Gastroesophageal sphincter (tissue), 4 donors: ENCODE data around the gene FNBP1. TPM values are rescaled to one million over a fixed set of nuclear protein-coding genes. Genes with fewer than 3 reads are reported as not detected.
A peak's percentile ranks its signal among the peaks of the same experiment; 100 is the strongest.

ENCODE experiments used
- ATAC-seq: fragments of 150-250 bp; one replicate; pipeline ENCODE4 v1.9.1; 2016; ENCODE audit warnings: mild to moderate bottlenecking, moderate library complexity
- H3K27ac ChIP-seq, 4 donors: fragments of 200-600 bp; sonication (generic) in 3 of 4; 1 replicate in 3 of 4; 2 replicates in 1 of 4; pipeline ENCODE4 v1.5.1; 2016 to 2019
- H3K27me3 ChIP-seq: fragments of 200-600 bp; sonication (generic); one replicate; pipeline ENCODE4 v1.5.1; 2019
- H3K36me3 ChIP-seq, 2 donors: fragments of 200-600 bp; sonication (generic); one replicate each; pipeline ENCODE4 v1.5.1; 2019; ENCODE audit warnings: control low read depth in 1 of 2
- H3K4me1 ChIP-seq, 3 donors: fragments of 200-600 bp; sonication (generic); 1 replicate in 2 of 3; 2 replicates in 1 of 3; pipeline ENCODE4 v1.5.1; 2016 to 2019; ENCODE audit warnings: control low read depth in 2 of 3
- H3K4me3 ChIP-seq, 2 donors: fragments of 200-600 bp; sonication (generic); one replicate each; pipeline ENCODE4 v1.5.1; 2019; ENCODE audit warnings: mild to moderate bottlenecking in 1 of 2, moderate library complexity in 1 of 2
- H3K9me3 ChIP-seq, 3 donors: fragments of 200-600 bp; sonication (generic); one replicate each; pipeline ENCODE4 v1.5.1; 2017 to 2019; ENCODE audit warnings: control low read depth in 2 of 3
- EP300 ChIP-seq: sonication (generic); formaldehyde crosslinking; IDR thresholded peaks from one replicate; pipeline ENCODE4 v1.6.1; 2017; ENCODE audit warnings: antibody characterized with exemption, mild to moderate bottlenecking
- POLR2A ChIP-seq, 2 donors: fragments of 450-650 bp; IDR thresholded peaks; one replicate each; pipeline ENCODE4 v1.6.1; 2017; ENCODE audit warnings: antibody characterized with exemption in 2 of 2, mild to moderate bottlenecking in 2 of 2, moderate library complexity in 1 of 2
- POLR2AphosphoS5 ChIP-seq: sonication (generic); formaldehyde crosslinking; IDR thresholded peaks from one replicate; pipeline ENCODE4 v1.6.1; 2017; ENCODE audit warnings: antibody characterized with exemption
- WGBS, 2 donors: methylation state at CpG; one replicate each; pipeline ENCODE4 v1.1.5; 2018; ENCODE audit warnings: low coverage in 1 of 2; 5-methylcytosine and 5-hydroxymethylcytosine counted together
- total RNA-seq, 4 donors: library from RNA; depleted of rRNA; stranded (reverse); fragments of >200 nt; gene quantifications; one replicate each; pipeline ENCODE4 v1.1.0, GENCODE V29; 2016
- TF ChIP-seq, protein P1 (sequence below), 4 experiments: fragments of 200-600 bp in 2 of 4; fragments of 450-650 bp in 2 of 4; sonication (generic) in 1 of 4; IDR thresholded peaks; one replicate each; pipeline ENCODE4 v1.5.1; 2017 to 2019; ENCODE audit warnings: antibody characterized with exemption in 4 of 4, mild to moderate bottlenecking in 2 of 4, moderate library complexity in 2 of 4

The FNBP1 gene
- total RNA-seq, 4 donors from 2014 or later: 119 to 343 (median 188) TPM

DNA sequence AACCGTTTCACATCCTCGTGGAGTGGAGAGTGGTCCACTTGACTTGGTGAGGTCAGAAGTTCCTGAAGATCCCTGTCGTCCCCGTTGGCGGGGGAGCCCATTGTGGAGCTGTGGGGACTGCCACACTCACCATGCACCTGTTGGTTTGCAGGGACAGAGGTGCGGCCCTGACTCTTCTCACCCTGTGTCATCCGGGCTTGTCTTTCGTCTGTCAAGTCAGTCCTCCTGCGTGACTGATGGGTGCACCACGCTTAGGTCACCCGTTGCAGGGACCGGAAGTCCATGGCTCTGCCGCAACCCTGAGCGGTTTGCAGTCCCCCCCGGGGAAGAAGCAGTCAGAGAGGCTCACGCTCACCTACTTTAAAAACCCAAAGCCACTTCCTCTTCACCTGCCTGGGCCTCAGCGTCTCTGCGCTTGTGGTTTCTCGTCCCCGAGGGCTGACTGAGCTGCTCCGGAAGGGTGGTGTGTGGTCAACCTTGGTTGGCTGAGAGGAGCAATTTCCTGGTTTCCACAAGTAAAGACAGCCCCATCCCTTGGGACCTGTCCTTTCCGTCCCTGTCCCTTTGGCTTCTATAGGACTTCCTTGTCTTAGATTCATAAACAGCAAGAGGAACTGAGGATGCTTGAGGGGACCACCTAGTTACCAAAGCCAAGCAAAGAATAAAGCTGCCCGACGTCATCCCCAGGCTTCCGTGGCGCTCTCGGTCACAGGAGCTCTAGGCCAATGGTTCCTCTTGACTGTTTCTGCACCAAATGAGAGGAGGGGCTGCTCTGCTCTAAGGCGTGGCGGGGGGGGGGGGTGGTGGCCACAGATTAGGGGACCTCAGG lies 154.5 kb downstream of the FNBP1 start:
- Histone ChIP-seq H3K4me3 (peak overlapping the region in 1 of 2 donors; percentile 29), H3K27me3 (no peaks in the 10 kb centered on the region), H3K36me3 (peaks cover 0 to 34% of the 10 kb centered on the region in 2 donors), H3K27ac (peak overlapping the region; percentile 47 to 92 (median 87)), H3K9me3 (no peaks in the 10 kb centered on the region), H3K4me1 (peaks cover 0 to 95% (median 33%) of the 10 kb centered on the region in 3 donors)
- no peak for TF ChIP-seq EP300
- no peak for TF ChIP-seq POLR2A (IDR thresholded peaks at IDR 0.05)
- TF ChIP-seq POLR2AphosphoS5: no peak
- TF ChIP-seq, protein P1, sequence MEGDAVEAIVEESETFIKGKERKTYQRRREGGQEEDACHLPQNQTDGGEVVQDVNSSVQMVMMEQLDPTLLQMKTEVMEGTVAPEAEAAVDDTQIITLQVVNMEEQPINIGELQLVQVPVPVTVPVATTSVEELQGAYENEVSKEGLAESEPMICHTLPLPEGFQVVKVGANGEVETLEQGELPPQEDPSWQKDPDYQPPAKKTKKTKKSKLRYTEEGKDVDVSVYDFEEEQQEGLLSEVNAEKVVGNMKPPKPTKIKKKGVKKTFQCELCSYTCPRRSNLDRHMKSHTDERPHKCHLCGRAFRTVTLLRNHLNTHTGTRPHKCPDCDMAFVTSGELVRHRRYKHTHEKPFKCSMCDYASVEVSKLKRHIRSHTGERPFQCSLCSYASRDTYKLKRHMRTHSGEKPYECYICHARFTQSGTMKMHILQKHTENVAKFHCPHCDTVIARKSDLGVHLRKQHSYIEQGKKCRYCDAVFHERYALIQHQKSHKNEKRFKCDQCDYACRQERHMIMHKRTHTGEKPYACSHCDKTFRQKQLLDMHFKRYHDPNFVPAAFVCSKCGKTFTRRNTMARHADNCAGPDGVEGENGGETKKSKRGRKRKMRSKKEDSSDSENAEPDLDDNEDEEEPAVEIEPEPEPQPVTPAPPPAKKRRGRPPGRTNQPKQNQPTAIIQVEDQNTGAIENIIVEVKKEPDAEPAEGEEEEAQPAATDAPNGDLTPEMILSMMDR (IDR thresholded peaks at IDR 0.05): no peak
- no peak for ATAC-seq
- 44 to 66% methylated on average over 6 to 9 of the region's 29 CpGs for WGBS, 2 donors

DNA sequence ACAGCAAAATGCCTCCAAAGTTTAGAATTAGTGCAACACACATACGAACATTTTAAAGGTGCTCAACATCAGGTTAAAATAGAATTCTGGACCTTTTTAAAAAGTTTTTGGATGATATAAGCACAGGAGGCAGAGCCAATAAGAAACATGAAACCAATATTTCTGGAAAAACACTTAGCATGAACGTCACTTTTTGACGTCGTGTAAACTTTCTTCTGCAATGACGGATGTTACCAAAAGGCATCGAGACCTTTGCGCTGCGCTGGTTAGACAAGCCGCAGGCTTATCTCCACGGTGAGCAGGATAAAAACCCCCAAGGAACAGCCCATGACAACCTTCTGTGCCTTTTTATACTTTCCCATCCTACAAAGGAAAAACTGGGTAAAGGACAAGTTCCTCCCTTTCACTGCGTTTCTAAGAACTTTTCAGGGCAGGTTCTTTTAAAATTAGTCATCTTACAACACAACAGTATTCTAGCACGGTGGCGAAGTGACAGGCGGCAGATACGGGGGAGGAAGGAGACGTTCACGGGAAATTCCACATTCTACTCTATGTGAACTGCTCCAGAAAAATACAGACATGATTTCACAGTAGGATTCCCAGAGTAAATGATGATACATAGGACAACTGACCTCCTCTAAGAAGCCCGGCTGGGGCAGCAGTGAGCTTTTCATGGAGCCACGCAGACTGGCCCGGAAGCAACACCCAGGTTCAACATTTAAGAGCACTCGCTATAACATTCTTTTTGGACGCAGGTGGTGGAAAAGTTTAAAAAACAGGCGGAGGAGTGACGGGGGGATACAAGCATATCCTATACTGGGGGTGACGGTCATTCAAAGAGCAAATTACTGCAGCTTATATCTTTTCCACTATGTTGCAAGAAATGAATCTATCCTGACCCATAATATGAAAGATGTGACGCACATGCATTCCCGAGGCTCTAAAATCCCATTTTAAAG lies 155.4 kb downstream of the FNBP1 start:
- H3K4me1 ChIP-seq: peaks cover 0 to 89% (median 33%) of the 10 kb centered on the region in 3 donors
- peak overlapping the region; percentile 47 to 92 (median 87) for H3K27ac ChIP-seq
- no peak for TF ChIP-seq POLR2A (IDR thresholded peaks at IDR 0.05)
- TF ChIP-seq, protein P1 (IDR thresholded peaks at IDR 0.05): peak in 3 of 4 experiments; percentile 24 to 28 (median 25)
- no peak for TF ChIP-seq EP300
- no peak for TF ChIP-seq POLR2AphosphoS5
- peaks cover 0 to 34% of the 10 kb centered on the region in 2 donors for H3K36me3 ChIP-seq
- ATAC-seq: no peak
- peak overlapping the region in 1 of 2 donors; percentile 29 for H3K4me3 ChIP-seq
- H3K27me3 ChIP-seq: no peaks in the 10 kb centered on the region
- 36 to 42% methylated on average over 27 of the region's 27 CpGs for WGBS, 2 donors
- H3K9me3 ChIP-seq: no peaks in the 10 kb centered on the region

DNA sequence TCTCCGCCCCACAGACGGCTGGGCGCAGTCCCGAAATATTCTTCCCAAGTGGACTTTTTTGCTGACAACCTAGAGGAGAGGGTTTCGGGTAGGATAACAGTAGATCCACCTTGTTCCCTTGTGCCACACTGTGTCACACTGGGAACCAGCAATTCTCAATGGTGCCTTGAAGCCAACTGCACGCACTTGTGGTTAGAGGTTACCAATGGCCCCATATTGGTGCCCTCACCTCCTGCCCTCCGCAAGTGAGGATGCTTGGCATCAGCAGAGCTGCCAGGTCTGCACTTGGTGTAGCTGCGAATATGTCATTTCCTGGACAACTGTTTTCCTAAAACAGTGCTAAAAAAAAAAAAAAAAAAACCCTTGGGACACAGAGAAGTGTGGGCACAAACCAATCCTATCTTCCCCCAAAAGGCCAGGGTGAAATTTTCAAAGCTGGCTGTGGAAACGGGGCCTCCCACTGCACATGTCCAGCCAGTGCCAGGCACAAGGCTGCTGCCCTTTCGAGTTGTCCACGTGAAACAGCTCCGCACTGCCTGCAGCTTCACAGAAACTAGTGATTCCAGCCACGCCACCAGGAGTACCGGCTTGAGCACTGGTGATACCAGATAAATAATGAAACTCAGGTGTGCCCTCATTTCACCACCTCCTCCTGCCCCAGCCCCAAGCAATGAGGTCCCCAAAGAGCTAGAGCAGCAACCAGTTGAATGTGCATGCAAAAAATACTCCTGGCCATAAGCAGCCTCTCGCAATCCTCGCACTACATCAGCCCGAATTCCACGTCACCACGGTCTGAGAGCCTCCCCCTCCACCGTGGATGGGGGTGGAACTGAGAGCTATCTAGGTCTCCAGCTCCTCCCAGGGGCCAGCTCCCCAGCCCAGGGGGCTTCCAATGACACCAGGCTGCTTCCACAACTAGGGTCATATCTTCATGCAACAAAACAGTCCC lies 156.5 kb downstream of the FNBP1 start:
- H3K36me3 ChIP-seq: peaks cover 0 to 34% of the 10 kb centered on the region in 2 donors
- H3K27ac ChIP-seq: peak overlapping the region; percentile 62 to 92 (median 87)
- no peaks in the 10 kb centered on the region for H3K9me3 ChIP-seq
- TF ChIP-seq, protein P1 (IDR thresholded peaks at IDR 0.05): peak in 1 of 4 experiments; percentile 4
- TF ChIP-seq POLR2AphosphoS5: no peak
- 40% methylated on average over 8 of the region's 20 CpGs; no CpG with 5 or more reads in 1 of the 2 donors for WGBS, 2 donors
- H3K27me3 ChIP-seq: no peaks in the 10 kb centered on the region
- H3K4me3 ChIP-seq: peak overlapping the region in 1 of 2 donors; percentile 40
- ATAC-seq: no peak
- H3K4me1 ChIP-seq: peaks cover 0 to 83% (median 29%) of the 10 kb centered on the region in 3 donors

DNA sequence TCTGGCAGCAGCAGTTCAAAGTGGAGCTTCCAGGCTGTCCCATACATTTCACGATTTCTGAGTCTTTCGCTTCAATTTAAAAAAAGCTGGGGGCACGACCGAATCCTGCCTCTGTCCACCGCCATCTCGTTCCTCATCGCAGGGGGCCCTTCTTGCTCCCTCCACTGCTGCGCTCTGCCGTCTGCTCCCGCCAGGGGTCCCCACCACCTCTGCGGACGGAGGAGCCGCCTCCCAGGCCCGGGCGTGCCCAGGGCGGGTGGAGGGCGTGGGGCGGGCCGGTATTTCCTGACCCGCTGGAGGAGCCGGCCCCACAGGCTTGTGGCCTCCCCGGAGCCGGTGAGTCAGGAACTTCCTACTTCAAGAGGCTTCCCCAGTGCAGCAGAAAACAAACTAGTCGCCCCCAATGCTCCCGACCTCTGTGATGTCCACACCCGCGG lies 157.3 kb downstream of the FNBP1 start:
- peak overlapping the region in 1 of 2 donors; percentile 40 for H3K4me3 ChIP-seq
- no peaks in the 10 kb centered on the region for H3K9me3 ChIP-seq
- H3K27ac ChIP-seq: peak overlapping the region; percentile 62 to 92 (median 87)
- ATAC-seq: peak; percentile 91
- peaks cover 0 to 28% of the 10 kb centered on the region in 2 donors for H3K36me3 ChIP-seq
- TF ChIP-seq EP300: no peak
- peak in 1 of 2 donors; percentile 27 for TF ChIP-seq POLR2A (IDR thresholded peaks at IDR 0.05)
- TF ChIP-seq, protein P1 (IDR thresholded peaks at IDR 0.05): peak in 3 of 4 experiments; percentile 97 to 99 (median 99)
- TF ChIP-seq POLR2AphosphoS5: peak; percentile 91
- peaks cover 0 to 83% (median 29%) of the 10 kb centered on the region in 3 donors for H3K4me1 ChIP-seq
- no peaks in the 10 kb centered on the region for H3K27me3 ChIP-seq
- 0 to 5% methylated on average over 3 to 8 of the region's 27 CpGs for WGBS, 2 donors
